GM21825 (cell line): Measurements from ENCODE around the gene AFAP1.

Source experiments
- ATAC-seq: cut with Tn5 transposase; IDR thresholded peaks from one replicate; pipeline ENCODE4 v1.9.1; 2021; ENCODE audit warnings: mild to moderate bottlenecking, moderate library complexity; ENCODE audit not compliant: unreplicated experiment

Gene AFAP1

DNA sequence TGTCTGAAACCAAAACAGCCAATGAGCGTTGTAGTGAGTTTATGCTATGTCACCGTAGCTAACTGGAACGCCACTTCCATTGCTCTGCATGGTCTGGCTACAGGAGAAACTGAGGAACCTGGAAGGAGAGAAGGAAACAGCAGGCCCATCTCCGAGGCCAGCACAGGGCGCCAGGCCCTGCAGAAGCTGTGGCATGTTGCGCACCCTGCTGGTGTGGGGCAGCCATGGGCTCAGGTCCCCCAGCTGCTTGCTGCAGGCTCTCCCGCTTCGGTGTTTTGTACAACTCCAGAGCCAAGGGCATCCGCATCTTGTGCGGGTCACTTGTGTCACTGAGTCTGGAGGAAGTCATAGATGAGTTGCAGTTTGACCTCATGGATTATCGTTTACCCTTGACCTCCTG is 89.2 kb downstream of the AFAP1 start:
- no peak for ATAC-seq

DNA sequence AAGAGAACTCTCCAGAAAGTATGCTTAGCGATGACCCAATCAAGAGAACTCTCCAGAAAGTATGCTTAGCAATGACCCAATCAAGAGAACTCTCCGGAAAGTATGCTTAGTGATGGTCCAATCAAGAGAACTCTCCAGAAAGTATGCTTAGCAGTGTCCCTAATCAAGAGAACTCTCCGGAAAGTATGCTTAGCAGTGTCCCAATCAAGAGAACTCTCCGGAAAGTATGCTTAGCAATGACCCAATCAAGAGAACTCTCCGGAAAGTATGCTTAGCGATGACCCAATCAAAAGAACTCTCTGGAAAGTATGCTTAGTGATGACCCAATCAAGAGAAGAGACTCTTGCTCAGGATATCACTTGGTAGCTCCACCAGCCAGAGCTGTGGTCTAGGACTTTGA is 92.5 kb downstream of the AFAP1 start:
- ATAC-seq, result no peak

DNA sequence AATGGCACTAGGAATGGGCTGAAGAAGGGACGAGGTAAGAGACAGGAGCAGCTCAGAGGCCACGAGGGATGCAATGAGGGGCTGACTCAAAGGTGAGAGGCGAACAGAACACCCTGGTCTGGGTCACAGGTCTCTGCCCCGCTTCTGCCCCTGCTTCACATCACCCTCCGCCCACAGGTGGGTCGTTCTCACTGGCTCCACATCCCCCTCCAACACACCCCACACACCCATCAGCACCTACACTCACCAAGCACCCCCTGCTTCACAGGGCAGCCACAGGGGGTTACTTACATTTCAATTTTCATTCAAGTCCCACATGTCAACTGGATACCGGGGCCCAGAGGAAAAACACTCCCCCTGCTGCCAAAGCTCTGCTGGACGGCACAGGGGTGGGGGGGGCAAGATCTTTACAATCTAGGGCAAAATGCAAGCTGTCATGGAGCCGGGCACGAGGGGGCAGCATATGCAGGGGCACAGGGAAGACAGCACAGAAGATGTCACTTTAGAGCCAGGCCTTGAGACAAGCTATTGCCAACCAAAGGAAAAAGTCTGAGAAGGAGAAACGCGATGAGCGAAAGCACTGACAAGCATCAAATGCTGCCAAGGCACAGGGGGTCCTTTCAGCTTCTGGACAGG is 94.0 kb downstream of the AFAP1 start:
- ATAC-seq, result no peak

DNA sequence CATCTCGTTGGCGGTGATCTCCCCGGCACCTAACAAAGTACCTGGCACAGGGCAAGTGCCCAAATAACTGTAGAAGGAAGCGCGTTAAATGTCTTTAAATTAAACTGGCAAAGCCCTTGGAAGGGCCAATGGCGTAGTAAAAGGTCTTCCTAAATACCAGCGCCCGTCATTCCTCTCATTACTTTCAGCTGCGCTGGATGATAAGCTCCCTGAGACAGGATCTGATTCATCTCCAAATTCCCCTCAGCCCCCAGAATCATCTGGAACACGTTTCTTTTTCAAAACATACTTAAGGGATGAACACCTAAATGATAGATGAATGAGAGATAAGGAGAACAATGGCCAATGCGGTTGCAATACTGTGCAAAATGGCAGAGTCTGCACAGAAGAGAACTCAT is 95.1 kb downstream of the AFAP1 start:
- ATAC-seq, result no peak

DNA sequence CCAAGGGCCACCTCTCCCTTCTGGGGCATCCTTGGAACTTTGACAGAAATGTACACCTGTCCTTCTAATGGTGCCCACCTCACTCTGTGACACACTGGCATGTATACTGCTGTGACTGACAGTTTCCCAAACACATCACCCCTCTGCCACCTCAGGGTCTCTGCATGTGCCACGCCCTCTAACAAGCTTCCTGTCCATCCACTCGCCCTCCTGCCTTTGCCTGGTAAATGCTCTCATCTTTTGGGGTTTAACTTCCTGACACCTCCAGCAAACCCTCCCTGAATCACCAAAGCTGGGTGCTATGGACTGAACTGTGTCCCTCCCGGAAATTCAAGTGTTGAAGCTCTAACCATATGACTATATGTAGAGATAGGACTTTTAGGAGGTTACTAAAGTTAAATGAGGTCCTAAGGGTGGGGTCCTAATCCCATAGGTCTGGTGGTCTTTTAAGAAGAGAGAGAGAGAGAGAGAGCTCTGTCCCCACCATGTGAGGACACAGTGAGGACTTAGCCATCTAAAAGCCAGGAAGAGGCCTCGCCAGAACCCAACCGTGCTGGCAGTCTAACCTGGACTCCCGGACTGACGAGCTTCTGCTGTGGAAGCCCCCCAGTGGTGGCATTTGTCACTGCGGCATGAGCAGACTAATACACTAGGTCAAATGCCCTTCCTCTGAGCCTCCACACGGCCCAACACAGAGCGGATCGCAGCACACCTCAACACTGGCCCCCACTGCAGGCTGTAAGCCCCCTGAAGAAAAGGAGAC is 95.6 kb downstream of the AFAP1 start:
- no peak for ATAC-seq

DNA sequence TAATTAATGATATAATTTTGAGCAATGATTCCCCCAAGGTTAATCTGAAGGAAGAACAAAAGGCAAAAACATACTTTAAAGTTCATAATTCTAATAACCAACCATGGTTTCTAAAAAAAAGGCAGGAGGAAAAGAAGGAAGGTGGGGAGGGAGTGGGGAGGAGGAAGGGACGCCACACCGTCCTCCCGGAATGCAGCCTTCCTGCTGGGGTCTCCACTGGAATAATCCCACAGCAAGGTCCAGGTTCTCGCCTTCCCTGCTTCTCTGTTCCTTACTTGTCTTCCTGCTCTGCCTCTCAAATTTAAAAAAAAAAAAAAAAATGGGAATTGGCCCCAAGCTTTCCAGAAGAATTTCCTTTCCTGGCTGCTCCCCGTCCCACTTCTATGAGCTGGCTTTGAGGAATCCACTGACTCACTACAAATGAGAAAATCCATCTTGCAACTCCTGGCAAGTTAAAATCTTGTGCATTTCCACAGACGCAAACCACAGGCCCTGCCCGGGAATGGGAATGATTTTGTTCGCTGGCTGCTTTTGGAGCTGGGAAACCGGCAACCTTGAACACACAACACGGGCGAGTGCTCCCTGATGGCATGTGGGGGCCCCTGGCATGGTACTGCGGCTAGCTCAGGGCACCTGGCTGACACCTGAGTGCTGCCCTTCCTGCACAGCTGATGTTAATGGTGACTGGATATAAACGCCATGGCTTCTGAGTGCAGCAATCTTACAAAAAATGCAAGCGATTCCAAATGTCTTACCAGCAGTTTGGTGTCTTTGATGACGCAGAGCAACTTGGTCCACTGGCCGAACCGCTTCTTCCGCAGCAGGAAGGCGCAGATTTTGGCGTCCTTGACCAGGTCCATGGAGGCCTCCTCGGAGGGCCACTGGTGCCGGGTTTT is 97.0 kb downstream of the AFAP1 start:
- no peak for ATAC-seq

DNA sequence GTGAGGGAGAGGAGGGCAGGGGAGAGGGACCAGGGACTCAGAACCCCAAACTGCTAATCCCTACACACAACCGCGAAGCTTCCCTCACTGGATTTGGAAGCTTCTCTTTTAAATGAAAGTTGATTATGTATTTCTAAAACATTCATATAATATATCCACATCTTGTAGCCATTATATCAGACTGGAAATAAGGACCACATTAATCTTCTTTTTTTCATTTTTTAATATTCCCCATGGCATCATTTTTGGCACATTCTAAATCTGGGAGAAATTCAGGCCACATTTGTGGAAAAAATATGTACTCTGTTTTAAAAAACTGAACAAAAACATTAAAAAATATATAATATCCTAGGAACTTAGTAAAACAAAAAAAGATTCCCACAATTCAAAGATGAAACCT is 97.8 kb downstream of the AFAP1 start:
- no peak for ATAC-seq

DNA sequence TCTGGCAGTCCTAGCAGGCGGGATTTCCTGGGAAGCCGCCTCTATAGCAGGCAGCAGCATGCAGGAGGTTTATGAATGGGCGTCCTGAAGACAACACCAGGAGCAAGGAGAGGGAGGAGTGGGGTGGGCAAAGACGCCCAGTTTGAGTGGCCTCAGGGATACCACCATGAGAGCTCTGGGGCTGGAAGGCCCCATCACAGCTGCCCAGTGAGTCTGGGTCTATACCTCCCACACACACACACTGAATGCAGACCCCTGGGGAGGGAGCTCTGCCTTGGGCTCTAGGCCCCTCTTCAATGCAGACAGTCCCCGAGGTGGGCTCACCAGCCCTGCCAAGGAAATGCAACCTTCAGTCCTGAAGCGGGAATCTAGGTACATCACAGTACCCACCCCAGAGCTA is 98.6 kb downstream of the AFAP1 start:
- no peak for ATAC-seq

DNA sequence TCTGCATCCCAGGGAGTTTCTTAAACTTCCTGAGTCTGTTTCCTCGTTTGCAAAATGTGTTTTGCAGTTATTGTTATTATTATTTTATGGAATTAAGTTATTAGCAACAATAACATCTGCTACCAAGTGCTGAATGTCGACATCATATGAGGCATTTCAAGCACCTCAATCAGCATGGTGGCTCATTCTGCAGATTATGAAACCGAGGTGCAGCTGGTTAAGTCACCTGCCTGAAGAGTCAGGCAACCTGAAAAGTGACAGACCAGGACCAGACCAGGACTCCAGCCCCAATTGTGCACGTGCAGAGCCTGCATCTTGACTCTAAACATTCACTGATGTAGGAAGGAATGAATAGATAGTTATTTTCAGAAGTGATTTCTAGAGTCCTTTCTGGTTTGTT is 99.8 kb downstream of the AFAP1 start:
- no peak for ATAC-seq

DNA sequence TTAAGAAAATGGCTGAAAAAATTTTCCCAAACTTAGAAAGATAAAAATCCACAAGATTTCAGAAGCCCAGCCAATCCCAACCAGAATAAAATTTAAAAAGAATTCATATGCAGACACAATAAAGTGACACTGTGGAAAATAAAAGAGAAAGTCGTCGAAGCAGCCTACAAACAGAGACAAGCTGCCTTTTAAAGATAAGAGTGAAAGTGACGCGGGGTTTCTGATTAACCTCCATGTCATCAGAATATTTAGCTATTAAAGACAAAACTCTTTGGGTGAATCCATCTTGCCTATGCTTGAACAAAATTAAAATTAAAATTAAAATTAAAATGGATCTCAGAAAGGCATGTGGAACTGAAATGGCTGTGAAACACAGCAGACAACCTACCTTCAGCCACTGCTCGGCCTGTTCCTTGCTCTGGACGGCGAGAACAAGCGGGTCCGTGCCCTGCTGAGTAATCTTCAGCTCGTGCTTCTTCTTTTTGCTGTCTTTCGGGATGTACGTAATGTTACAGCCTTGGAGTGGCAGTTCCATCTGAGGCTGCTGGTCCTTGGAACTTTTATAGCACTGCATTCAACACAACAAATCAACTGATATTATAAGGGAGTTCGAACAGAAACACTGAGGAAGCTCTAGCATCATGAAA is 101.4 kb downstream of the AFAP1 start:
- ATAC-seq, result no peak

DNA sequence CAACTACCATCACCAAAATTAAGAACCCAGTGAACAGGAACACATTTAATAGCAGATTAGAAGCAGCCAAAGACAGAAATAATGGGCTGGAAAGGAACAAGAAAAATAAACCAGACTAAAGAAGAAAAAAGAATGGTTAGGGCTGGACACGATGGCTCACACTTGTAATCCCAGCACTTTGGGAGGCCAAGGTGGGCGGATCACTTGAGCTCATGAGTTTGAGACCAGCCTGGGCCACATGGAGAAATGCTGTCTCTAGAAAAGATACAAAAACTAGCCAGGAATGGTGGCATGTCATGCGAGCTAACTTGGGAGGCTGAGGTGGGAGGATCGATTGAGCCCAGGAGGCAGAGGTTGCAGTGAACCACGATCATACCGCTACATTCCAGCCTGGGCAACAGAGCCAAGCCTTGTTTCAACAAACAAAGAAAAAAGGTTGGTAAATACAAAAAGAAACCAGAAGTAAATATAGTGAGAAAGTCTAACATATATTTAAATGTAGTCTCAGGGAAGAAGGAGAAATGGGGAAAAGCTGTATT is 102.0 kb downstream of the AFAP1 start:
- ATAC-seq, result no peak

DNA sequence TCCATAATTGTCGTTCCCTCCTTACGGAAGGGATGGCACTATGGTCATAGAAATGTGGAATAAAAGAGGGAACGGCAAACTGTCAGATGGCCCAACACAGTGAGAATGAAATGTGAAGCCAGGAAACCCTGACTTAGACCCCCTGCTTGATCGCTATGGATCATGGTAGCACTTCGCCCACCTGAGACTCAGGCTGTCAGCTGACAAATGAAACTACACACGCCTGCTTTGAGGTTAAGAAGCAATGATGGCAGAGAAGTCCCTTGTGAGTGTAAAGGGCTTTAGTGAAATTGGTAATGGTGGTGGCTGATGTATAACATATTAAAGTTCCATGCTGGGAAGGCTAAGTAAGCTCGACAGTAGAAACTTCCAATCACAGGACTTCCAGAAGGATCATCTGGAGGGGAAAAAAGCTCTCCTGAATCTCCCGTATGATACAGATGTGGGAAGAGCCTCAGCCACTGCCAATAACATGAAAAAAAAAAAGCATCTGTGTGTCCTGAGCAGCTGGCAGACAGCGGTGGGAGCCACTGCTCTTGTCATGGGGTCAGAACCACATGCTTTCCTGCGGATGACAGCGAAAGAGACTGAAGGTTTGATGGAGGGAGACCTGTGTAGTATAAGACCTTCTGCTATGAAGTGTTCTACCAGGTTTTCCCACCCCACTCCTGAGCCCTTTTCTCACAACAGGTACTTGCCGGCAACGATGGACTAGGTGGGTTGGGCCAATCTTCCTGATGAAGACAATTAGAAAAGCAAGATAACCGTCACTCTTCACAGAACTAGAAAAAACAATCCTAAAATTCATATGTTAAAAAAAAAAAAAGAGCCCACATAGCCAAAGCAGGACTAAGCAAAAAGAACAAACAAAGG is 107.6 kb downstream of the AFAP1 start:
- ATAC-seq, result no peak

DNA sequence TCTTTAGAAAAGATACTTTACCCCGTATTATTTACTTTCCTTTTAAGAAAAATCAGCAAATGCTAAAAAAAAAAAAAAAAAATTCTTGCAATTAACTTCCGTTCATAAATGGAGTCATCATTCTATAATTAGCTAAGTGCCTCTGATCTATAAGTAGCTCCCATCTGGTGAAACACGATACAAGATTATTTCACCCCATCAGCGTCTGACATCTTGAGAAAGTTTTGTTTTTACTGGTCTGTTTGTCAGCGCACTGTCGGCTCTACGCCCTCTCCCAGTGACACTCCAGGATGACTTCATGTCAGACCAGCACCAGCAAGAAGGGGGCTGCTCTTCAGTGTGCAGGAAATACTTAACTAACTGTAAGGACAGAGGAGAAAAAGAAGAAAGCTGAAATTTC is 108.3 kb downstream of the AFAP1 start:
- ATAC-seq, result no peak

DNA sequence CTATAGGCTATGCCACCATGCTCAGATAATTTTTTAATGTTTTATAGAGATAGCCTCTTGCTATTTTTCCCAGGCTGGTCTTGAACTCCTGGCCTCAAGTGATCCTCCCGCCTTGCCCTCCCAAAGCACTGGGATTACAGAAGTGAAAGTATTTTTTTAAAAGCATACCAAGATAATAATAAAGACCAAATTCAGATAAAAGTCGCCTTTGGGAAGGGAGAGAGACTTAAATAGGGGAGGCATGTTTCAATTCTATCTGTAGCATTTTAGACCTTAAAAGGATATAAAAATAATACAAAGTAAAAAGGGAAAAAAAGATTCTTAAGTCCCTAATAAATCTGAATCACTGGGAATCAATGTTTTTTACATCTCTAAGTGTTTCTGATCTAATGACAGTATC is 108.9 kb downstream of the AFAP1 start:
- no peak for ATAC-seq

DNA sequence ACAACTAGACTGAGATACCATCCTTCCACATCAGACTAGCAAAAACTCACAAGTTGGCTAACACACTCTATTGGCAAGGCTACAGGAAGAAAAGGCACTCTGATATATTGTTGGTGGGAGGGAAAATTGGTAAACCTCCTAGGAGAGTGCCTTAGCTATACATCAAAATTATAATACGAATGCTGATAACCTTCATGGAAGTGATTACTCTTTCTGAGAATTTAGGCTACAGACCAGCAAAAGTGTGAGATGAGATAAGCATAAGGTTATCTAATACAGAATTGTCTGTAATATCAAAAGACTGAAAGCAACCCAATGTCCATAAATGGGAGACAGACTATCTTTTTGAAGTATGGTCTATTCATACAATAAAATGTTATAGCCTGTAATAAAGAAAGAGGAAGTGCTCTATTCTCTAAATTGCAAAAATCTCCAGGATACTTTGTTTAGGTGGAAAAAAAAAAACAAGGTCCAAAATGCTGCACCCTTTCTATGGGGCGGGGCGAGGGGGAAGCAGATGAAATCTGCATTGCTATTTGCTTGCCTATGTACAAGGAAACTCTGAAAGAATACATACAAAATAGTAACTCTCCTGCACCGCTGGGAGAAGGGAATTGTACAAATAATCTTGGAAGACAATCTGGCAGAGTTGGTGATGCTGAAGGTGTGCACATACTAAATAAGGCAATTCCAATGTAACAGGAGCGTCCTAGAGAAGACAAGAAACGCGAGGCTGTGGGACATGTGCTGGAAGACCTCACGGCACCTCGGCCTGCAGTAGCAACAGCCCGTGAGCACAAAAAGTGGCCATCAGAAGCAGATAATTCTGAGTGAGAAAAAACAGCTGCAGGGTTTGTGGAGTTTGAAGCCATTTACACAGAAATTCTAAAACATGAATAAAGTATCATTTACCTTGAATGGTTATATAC is 109.7 kb downstream of the AFAP1 start:
- ATAC-seq, result no peak

DNA sequence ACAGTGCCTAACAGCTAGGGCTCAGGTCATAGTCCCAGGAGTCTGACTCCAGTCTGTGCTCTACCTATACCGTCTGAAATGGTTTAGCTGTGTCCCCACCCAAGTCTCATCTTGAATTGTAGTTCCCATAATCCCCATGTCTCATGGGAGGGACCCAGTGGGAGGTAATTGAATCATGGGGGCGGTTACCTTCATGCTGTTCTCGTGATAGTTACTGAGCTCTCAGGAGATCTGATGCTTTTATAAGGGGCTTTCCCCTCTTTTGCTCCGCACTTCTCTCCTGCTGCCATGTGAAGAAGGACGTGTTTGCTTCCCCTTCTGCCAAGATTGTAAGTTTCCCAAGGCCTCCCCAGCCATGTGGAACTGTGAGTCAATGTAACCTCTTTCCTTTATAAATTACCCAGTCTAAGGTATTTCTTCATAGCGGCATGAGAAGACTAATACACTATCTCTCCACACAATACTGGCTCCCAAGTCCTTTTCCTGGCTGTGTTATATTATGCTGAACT is 110.8 kb downstream of the AFAP1 start:
- ATAC-seq, result no peak

DNA sequence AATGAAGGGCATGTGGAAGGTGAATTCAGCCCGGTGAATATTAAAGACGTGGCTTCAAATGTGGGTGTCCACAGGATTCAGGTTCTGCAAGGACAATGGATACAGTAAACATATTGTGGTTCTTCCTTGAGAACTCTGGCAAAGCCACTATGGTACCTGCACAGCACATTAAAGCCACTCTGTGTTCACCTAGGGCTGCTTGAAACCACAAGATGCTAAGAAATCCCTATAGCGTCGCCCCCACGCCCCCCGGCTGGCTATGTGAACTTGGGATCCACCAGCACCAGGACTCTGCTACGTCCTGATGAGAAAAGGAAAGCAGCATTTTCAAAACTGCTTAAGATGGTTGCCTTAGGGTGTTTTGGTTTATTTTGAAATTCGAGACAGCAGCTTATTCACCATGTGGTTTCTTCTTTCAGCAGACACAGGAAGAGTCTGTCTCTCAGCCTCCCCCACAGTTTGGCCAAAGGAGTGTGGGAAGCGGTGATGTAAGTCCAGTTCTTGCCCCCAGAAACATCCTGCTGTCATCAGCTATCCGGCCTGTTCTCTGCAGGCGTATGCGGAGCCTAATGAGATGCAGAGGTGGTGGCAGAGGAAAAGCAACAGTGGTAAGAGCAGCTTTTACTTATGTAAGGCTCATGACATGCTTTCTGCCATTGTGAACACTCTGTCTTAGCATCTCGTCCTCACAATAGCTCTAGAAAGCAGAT is 111.5 kb downstream of the AFAP1 start:
- ATAC-seq, result no peak

DNA sequence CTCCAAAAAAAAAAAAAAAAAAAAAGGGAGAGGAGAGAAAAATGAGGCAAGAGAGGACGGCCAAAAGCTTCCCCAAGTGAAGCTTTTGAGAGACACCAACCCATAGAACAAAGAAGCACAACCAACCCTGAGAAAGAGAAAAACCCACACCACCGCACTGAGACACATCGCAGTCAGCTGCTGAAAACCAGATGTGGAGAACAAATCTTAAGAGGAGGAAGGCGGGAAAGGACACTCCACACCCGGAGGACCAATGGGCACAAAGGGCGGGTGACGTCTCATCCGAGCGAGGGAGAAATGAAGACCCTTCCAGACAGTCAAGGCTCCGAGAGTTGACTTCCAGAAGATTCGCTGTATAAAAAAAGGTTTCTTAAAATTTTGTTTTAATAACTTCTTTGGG is 112.1 kb downstream of the AFAP1 start:
- ATAC-seq, result no peak
